Ovary (tissue), 9 donors: ENCODE results near the gene TPD52L2. TPM values are rescaled to one million over a fixed set of nuclear protein-coding genes. Genes with fewer than 3 reads are reported as not detected.

Experiments
- DNase-seq, 5 donors: peaks; one replicate each; pipeline ENCODE4 v3.0.0-alpha.2; 2019 to 2020
- H3K27ac ChIP-seq, 2 donors: fragments of 200-600 bp; one replicate each; pipeline versions ENCODE4 v1.5.1 to v1.8.0; 2019 to 2022
- H3K27me3 ChIP-seq: fragments of 200-600 bp; one replicate; pipeline ENCODE4 v1.8.0; 2022
- H3K36me3 ChIP-seq: fragments of 200-600 bp; sonication (generic); one replicate; pipeline ENCODE4 v1.5.1; 2019
- H3K4me1 ChIP-seq: one replicate; pipeline ENCODE4 v1.8.1; 2013; ENCODE audit warnings: mild to moderate bottlenecking, moderate library complexity; ENCODE audit not compliant: insufficient read depth
- H3K4me3 ChIP-seq: fragments of 200-600 bp; sonication (generic); one replicate; pipeline ENCODE4 v1.5.1; 2017
- H3K9me3 ChIP-seq, 2 donors: fragments of 200-600 bp in 1 of 2; sonication (generic) in 1 of 2; one replicate each; pipeline versions ENCODE4 v1.5.1 to v1.8.1; 2013 to 2019; ENCODE audit warnings: mild to moderate bottlenecking in 1 of 2, moderate library complexity in 1 of 2
- EP300 ChIP-seq: sonication (generic); formaldehyde crosslinking; IDR thresholded peaks from one replicate; pipeline ENCODE4 v1.6.1; 2017; ENCODE audit warnings: antibody characterized with exemption
- POLR2A ChIP-seq: fragments of 450-650 bp; IDR thresholded peaks from one replicate; pipeline ENCODE4 v1.6.1; 2017; ENCODE audit warnings: antibody characterized with exemption, mild to moderate bottlenecking, moderate library complexity
- WGBS, 3 donors: extraction: QIAGEN DNeasy Blood & Tissue Kit in 1 of 3; methylation state at CpG; one replicate each; pipeline versions ENCODE4 v1.1.5 to v1.1.7; 2013 to 2017; 5-methylcytosine and 5-hydroxymethylcytosine counted together
- intact Hi-C, 4 donors: fragments of 100-400 bp; cut with DNase I; formaldehyde crosslinking; loops; one replicate each; pipeline versions ENCODE4 v1.11.0 to v1.15.1; 2022 to 2023
- polyA plus RNA-seq, 2 donors: library from polyadenylated mRNA; stranded (reverse); fragments of 200-250 nt in 1 of 2; fragments of 350-450 nt in 1 of 2; fragmentation: Illumina TruSeq in 1 of 2; extraction: RNeasy Lipid Tissue Mini Kit (QIAGEN cat#74804) in 1 of 2; gene quantifications; one replicate each; pipeline ENCODE4 v1.2.3, GENCODE V29; 2013 to 2014
- total RNA-seq, 7 donors: library from RNA; depleted of rRNA in 2 of 7; stranded (reverse); fragments of >200 nt in 2 of 7; fragmentation: NEBNext Ultra II Directional in 3 of 7; extraction: Animal tissue kit (Norgen Biotek cat#: 25700) in 3 of 7; gene quantifications; one replicate each; pipeline versions ENCODE4 v1.1.0 to v1.2.4, GENCODE V29; 2016 to 2023
- TF ChIP-seq, protein P1 (sequence below), 3 donors: fragments of 450-650 bp in 2 of 3; fragments of 200-600 bp in 1 of 3; IDR thresholded peaks; one replicate each; pipeline versions ENCODE4 v1.5.1 to v1.8.0; 2016 to 2022; ENCODE audit warnings: antibody characterized with exemption in 3 of 3, mild to moderate bottlenecking in 1 of 3
- donor health status: DM: no; HTN: no; CAD: no; lungs with moderate emphysema.
- donor health status: DM: no; HTN: no; CAD: no.
- donor health status: Bipolar disorder and iron deficiency.
- donor health status: DM: yes; HTN: yes; CAD: no.
- donor health status: DM: no; HTN: no; CAD: no.
- donor health status: DM: yes; HTN: yes; CAD: no.

The TPD52L2 gene
- total and polyA plus RNA-seq, 9 donors, result 51.5 to 78.9 (median 70.4) TPM

DNA sequence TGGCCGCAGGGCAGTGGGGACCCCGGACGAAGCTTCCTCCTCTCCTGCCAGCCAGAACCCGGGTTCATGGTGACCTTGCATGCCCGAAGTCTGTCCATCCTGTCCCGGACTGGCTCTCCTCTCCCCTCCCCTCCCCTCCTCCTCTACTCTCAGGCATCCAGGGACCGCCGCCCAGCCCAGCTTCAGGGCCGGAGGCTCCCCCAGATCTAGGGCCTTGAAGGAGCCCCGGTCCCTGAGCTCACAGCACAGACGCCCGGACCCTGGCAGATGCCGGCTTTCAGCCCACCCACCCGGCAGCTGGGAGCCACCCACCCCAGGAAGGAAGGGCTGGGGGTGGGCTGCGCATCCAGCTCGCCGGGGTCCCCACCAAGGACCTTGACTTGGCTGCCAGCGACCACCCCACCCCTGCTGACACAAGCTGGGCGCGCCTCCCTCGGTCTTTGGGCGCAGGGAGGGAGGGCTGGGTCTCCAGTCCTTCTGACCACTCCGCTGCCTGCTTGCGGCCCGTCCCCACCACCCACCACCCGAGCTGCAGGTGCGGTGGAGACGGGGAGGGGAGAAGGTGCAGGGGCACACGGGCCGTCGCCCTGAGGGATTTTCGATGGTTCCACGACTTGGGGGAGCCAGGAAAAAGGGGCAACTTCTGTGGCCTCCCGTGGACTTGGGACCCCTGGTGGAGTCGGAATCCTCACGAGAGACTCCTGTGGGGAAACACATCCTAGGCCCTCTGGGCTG lies 9.5 kb upstream of the TPD52L2 start:
- 15 to 30% (median 28%) methylated on average over 32 to 36 of the region's 36 CpGs for WGBS, 3 donors
- Histone ChIP-seq H3K4me1 (peaks cover 47% of the 10 kb centered on the region), H3K4me3 (no peak overlapping the region), H3K27ac (peak overlapping the region; percentile 78 to 81), H3K27me3 (no peaks in the 10 kb centered on the region), H3K9me3 (no peaks in the 10 kb centered on the region), H3K36me3 (no peaks in the 10 kb centered on the region)
- TF ChIP-seq EP300 (no peak), POLR2A (no peak)
- TF ChIP-seq, protein P1, sequence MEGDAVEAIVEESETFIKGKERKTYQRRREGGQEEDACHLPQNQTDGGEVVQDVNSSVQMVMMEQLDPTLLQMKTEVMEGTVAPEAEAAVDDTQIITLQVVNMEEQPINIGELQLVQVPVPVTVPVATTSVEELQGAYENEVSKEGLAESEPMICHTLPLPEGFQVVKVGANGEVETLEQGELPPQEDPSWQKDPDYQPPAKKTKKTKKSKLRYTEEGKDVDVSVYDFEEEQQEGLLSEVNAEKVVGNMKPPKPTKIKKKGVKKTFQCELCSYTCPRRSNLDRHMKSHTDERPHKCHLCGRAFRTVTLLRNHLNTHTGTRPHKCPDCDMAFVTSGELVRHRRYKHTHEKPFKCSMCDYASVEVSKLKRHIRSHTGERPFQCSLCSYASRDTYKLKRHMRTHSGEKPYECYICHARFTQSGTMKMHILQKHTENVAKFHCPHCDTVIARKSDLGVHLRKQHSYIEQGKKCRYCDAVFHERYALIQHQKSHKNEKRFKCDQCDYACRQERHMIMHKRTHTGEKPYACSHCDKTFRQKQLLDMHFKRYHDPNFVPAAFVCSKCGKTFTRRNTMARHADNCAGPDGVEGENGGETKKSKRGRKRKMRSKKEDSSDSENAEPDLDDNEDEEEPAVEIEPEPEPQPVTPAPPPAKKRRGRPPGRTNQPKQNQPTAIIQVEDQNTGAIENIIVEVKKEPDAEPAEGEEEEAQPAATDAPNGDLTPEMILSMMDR (IDR thresholded peaks at IDR 0.05), result no peak
- intact Hi-C loops, result loop anchor here in 3 of 4 donors (2.0 to 5.0 kb wide), 3 partner anchors 27 to 78 kb away; no protein-coding TSS in a partner anchor
- DNase-seq, result peak; percentile 57 to 71 (median 57)

DNA sequence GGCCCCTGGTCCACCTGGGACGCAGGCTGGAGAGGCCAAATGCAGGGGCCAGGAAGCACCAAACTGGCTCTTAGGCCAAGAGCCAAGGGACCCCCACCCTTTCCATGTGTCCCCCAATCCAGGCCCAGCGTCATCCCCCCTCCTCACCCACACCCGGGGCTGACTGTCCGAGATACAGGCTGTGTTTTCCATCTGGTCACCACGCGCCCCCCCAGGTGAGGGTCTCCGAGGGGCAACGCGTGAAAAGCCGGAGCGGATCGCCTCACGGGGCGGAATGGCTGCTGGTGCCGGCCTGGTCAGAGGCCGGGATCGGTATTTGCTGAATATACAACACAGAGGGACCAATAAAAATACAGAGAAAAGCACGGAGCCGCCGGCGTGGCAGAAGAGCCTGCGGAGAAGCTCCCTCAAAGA lies 9.0 kb upstream of the TPD52L2 start:
- H3K4me3 ChIP-seq, result no peak overlapping the region
- H3K27me3 ChIP-seq, result no peaks in the 10 kb centered on the region
- WGBS, 3 donors, result 50 to 74% (median 61%) methylated on average over 22 of the region's 22 CpGs
- DNase-seq, result peak in 4 of 5 donors; percentile 45 to 58 (median 54)
- no peaks in the 10 kb centered on the region for H3K36me3 ChIP-seq
- no peaks in the 10 kb centered on the region for H3K9me3 ChIP-seq
- intact Hi-C loops, result loop anchor here in 3 of 4 donors (2.0 to 5.0 kb wide), 3 partner anchors 27 to 79 kb away; no protein-coding TSS in a partner anchor
- TF ChIP-seq POLR2A (no peak), EP300 (no peak)
- TF ChIP-seq, protein P1 (IDR thresholded peaks at IDR 0.05), result no peak
- peak overlapping the region; percentile 78 to 81 for H3K27ac ChIP-seq
- H3K4me1 ChIP-seq, result peaks cover 47% of the 10 kb centered on the region

DNA sequence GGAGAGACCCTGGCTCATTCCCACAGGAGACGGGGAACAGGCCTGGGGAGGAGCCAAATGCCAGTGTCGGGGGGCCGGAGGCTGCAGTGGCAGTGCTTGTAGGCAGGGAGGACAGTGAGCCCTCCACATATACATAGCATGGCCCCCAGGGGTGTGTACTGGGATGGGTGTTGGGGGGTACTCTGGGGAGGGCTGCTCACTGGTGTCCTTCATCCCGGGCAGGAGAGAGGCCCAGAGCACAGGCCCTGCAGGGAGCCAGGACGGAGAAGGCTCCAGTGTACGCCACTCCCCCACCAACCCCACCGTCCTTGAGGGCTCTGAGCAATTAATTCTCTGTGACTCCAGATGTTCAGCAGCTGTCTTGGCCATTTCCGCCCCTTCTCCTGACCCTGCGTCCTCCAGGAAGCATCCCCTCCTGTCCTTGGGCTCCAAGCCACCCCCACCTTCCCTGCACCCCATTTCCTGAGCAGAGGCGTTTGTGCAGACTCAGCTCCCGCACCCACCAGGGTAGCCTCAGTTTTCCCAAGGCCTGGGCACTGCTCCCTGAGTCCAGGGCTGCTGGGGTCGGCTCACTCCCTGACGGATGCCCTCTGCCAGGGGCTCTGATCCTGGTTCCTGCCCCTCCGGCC lies 7.2 kb upstream of the TPD52L2 start:
- WGBS, 3 donors, result 2 to 5% (median 3%) methylated on average over 14 of the region's 14 CpGs
- TF ChIP-seq, protein P1 (IDR thresholded peaks at IDR 0.05), result no peak
- TF ChIP-seq EP300 (no peak), POLR2A (no peak)
- Histone ChIP-seq H3K27me3 (no peaks in the 10 kb centered on the region), H3K4me1 (peaks cover 47% of the 10 kb centered on the region), H3K36me3 (no peaks in the 10 kb centered on the region), H3K9me3 (no peaks in the 10 kb centered on the region), H3K27ac (peak overlapping the region in 1 of 2 donors; percentile 71), H3K4me3 (no peak overlapping the region)
- intact Hi-C loops, result loop anchor here in 3 of 4 donors (2.0 to 5.0 kb wide), 3 partner anchors 29 to 81 kb away; no protein-coding TSS in a partner anchor
- DNase-seq, result peak; percentile 72 to 85 (median 83)

DNA sequence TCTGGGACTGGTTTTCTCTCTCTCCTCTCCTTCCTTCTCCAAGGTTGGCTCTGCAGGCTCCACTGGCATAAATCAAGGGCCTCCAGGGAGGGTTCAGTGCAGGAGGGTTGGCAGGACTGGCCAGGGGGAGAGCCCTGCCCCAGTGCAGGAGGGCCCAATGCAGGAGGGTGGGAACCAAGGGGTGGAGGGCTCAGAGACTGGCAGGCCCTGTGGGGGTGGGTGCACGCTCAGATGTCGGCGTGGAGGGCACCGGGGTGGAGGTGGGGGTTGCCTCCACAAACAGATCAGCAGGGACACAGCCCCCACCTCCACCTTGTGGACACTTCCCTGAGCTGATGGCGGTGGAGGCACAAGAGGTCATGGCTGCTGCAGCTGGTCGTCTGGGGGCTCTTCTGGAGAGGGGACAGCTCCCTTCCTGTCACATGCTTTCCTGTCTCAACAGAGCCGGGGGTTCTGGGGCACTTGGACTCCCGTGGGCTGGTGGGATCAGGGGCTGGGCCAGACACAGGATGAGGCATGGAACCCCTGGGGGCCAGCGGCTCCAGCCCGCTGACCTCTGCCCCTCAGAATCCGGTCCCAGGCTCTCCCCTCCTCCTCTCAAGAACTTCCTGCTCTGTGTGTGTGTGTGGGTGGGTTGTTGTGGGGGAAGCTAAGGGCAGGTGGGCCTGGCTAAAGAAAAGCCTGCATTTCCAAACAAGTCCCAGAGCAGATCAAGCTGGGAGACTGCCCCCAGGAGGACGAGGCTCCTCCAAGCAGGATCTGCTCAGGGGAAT lies 6.5 kb upstream of the TPD52L2 start:
- DNase-seq, result peak; percentile 63 to 75 (median 70)
- Histone ChIP-seq H3K4me3 (no peak overlapping the region), H3K9me3 (no peaks in the 10 kb centered on the region), H3K36me3 (no peaks in the 10 kb centered on the region), H3K27ac (peak overlapping the region in 1 of 2 donors; percentile 71), H3K27me3 (no peaks in the 10 kb centered on the region), H3K4me1 (peaks cover 47% of the 10 kb centered on the region)
- TF ChIP-seq, protein P1 (IDR thresholded peaks at IDR 0.05), result peak; percentile 12 to 44 (median 35)
- TF ChIP-seq POLR2A (no peak), EP300 (no peak)
- intact Hi-C loops, result loop anchor here in 2 of 4 donors (5.0 kb wide), 2 partner anchors 76 to 81 kb away; no protein-coding TSS in a partner anchor
- 4 to 5% (median 5%) methylated on average over 12 of the region's 12 CpGs for WGBS, 3 donors
